ENCODE measurements around the gene RABL6.

DNA sequence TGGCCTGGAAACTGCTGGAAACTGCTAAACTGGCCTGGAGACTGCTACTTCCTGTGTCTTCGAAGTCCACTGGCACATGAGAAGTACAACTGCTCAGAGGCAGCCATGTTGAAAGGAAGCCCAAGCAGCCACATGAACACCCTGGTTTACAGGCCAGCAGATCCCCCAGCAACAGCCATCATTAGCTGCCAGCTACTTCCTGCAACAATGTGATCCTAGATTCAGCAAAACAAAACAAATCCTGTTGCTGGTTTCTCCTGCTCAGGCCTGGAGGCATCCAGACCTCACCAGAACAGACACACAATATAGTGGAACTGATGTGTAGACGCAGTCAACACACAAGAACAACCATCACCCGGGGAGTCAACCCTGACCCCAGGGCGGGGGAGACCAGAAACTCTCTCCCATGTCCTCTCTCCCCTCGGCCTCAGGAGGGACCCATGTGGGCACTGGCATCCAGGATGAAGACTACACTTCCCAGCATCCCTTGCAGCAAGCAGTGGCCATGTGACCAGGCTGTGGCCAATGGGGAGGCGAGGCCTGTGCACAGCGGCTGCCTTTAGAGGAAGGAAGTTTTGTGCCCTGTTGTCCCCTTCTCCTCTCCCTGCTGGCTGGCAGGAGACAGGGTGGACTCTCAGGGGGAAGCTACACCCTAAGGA lies 34.2 kb upstream of the RABL6 start:
- TF ChIP-seq ZFP3 (CRISPR knock-in tag; IDR thresholded peaks at IDR 0.05) (no peak), TOX (CRISPR knock-in tag; IDR thresholded peaks at IDR 0.05; ENCODE audit: borderline replicate concordance) (no peak), SNAI2 (CRISPR knock-in tag; IDR thresholded peaks at IDR 0.05) (no peak), ARNTL (CRISPR knock-in tag; IDR thresholded peaks at IDR 0.05; ENCODE audit: borderline replicate concordance, low read depth) (no peak), CREB5 (CRISPR knock-in tag; IDR thresholded peaks at IDR 0.05; ENCODE audit: low read depth) (no peak), PPARA (CRISPR knock-in tag; IDR thresholded peaks at IDR 0.05; ENCODE audit: borderline replicate concordance) (no peak), ISL1 (CRISPR knock-in tag; IDR thresholded peaks at IDR 0.05) (no peak), RARB (CRISPR knock-in tag; IDR thresholded peaks at IDR 0.05) (no peak), OSR1 (CRISPR knock-in tag; IDR thresholded peaks at IDR 0.05) (no peak), ZC3H10 (CRISPR knock-in tag; IDR thresholded peaks at IDR 0.05) (no peak), BACH2 (CRISPR knock-in tag; IDR thresholded peaks at IDR 0.05; ENCODE audit: borderline replicate concordance) (no peak)
- TF ChIP-seq, protein P1, sequence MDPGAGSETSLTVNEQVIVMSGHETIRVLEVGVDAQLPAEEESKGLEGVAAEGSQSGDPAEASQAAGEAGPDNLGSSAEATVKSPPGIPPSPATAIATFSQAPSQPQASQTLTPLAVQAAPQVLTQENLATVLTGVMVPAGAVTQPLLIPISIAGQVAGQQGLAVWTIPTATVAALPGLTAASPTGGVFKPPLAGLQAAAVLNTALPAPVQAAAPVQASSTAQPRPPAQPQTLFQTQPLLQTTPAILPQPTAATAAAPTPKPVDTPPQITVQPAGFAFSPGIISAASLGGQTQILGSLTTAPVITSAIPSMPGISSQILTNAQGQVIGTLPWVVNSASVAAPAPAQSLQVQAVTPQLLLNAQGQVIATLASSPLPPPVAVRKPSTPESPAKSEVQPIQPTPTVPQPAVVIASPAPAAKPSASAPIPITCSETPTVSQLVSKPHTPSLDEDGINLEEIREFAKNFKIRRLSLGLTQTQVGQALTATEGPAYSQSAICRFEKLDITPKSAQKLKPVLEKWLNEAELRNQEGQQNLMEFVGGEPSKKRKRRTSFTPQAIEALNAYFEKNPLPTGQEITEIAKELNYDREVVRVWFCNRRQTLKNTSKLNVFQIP (CRISPR knock-in tag; IDR thresholded peaks at IDR 0.05; ENCODE audit: borderline replicate concordance, low read depth), result no peak
- TF ChIP-seq, protein P2, sequence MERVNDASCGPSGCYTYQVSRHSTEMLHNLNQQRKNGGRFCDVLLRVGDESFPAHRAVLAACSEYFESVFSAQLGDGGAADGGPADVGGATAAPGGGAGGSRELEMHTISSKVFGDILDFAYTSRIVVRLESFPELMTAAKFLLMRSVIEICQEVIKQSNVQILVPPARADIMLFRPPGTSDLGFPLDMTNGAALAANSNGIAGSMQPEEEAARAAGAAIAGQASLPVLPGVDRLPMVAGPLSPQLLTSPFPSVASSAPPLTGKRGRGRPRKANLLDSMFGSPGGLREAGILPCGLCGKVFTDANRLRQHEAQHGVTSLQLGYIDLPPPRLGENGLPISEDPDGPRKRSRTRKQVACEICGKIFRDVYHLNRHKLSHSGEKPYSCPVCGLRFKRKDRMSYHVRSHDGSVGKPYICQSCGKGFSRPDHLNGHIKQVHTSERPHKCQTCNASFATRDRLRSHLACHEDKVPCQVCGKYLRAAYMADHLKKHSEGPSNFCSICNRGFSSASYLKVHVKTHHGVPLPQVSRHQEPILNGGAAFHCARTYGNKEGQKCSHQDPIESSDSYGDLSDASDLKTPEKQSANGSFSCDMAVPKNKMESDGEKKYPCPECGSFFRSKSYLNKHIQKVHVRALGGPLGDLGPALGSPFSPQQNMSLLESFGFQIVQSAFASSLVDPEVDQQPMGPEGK (CRISPR knock-in tag; IDR thresholded peaks at IDR 0.05; ENCODE audit: borderline replicate concordance), result no peak

Data from SK-N-SH treated with all-trans-retinoic acid at 6 μM for 48 hours (cell line).